ENCODE results near the gene MORF4L2.

Gene MORF4L2

GRCh38 chrX:103686199-103687072, at the start of gene MORF4L2:
TSS of gene MORF4L2 (minus strand) at chrX:103686699. CDS start at chrX:103677027, 9,672 bp downstream.
- peak; percentile 96 for DNase-seq

- DNase-seq, result no peak
Observed at GRCh38 chrX:103734125-103734760, 47.7 kb upstream of the MORF4L2 start.

DNA sequence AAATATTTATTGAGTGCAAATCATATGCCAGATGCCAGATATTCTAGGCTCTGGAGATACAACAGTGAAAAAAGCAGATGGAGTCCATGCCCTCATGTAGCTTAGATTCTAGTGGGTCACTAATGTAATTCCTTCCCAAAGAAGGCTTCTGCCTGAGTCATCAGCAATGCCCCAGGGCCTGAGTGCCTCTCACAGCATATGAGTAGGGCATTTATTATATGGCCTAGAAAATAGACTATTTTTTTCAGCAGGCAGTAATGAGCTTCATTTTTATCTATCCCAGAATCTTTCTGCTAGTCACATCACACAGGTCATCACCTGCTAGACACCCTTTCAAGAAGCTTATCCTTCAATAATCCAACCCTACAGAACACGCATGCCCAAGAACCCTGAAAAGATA, 46.5 kb upstream of the MORF4L2 start:
- no peak for DNase-seq

- DNase-seq, result no peak
Observed at GRCh38 chrX:103730796-103731493, 44.4 kb upstream of the MORF4L2 start.

DNA sequence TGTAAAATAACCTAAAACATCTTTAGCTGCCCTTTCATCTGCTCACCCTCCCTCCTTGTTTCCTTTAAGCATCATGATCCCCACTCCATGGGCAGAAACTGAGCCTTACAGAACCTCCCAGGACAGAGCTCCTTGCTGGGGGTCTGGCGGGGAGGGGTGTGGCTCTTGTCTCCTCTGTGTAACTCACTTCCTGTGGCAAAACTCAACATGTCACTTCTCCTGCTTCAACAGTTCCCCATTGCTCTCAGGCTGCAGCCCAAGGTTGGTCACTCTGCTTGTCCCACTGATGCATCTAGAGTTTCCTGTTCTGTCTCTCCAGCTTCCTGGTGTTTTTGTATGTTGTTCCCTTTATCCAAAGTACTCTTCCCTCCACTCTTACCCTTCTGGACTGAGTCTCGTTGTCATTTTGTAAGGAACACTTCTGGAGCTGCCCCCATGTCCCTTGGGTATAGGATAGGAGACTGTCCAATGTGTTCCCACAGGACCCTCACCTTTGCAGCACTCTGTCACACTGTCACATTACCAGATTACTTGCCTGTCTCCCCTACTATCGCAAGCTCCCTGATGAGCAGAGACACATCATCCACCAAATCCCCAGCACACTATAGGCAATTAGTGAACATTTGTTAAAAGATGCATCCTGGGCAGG, 43.8 kb upstream of the MORF4L2 start:
- DNase-seq, result no peak

DNA sequence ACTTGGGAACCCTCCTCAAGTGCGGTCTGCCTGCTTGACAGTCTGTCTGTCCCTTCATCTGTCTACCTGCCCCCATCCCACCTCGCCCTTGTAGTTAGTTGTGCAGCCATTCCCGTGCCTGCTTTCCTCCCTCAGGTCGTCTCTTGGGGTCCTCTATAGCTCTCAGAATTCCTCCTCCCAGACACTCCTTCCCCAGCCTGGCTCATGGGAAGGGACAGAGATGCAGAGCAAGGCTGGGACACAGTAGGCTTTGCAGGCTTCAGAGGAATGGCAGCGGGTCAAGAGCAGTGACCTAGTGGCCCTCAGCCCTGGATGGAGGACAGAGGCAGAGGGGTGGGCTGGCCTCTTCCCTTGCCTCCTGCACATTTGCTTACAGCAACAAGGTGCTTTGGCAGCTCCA, 42.5 kb upstream of the MORF4L2 start:
- no peak for DNase-seq

- DNase-seq, result no peak
Observed at GRCh38 chrX:103727115-103727514, 40.6 kb upstream of the MORF4L2 start.

GRCh38 chrX:103726477-103726876, 40.0 kb upstream of the MORF4L2 start:
- DNase-seq, result no peak

DNA sequence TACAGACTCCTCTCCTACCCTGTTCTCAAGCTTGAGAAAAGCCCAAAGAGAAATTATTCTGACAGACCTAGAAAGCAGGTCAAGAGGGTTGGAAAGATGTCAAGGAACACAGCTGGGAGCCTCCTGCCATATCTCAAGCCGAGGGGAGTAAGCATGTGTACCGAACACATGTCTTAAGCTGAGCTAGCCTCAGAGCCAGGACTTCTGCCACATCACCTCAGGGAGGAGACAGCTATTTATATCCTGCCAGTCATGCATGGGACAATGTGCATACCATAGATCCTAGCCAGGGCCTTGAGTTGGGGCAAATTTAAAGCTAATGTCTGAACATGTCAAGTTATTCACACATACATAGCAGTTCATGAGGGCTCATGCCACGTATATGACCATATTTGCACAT, 36.0 kb upstream of the MORF4L2 start:
- DNase-seq, result no peak

DNA sequence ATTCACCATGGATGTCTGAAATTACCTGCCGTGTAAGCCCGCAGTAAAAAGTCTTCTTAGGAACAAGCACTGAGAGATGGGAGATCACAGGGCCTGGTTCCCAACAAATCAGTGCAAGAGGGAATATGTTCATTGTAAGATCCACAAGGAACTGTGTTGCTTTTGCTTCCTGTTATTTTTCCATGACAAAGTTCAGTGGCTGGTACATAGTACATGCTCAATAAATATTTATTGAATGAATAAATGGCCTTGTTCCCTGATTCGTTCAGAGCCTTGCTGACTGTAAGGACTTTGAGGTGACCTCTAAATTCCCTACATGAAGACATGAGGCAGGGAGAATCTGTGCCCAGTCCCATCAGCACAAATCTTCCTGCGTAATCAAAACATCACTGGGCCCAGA, 31.6 kb upstream of the MORF4L2 start:
- DNase-seq, result no peak

GRCh38 chrX:103716962-103717361, 30.5 kb upstream of the MORF4L2 start:
- no peak for DNase-seq

GRCh38 chrX:103710609-103711008, 24.1 kb upstream of the MORF4L2 start, which contains the start of gene TMEM31:
TSS of gene TMEM31 (plus strand) at chrX:103710909. CDS start at chrX:103712259, 1,350 bp downstream.
- no peak for DNase-seq

DNA sequence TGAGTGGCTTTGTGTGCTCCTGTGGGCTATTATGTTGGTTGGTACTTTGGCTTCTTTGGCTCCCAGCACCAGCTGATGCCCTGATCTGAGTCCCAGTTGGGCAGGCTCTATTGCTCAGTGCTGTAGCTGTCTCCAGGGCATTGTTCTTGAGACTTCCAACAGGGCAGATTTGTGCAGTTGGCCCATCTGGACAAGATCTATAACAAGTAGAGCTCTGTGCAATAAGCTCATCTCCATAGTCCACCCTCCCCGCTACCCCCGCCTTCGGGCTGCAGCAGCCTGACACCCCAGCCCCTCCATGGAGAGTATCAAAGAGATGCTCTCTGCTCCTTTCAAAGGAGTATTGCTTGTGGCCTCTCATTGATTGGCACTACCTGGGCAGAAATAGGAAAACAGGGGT, 18.4 kb upstream of the MORF4L2 start:
- DNase-seq, result no peak

GRCh38 chrX:103699243-103699642, 12.7 kb upstream of the MORF4L2 start:
- no peak for DNase-seq

DNA sequence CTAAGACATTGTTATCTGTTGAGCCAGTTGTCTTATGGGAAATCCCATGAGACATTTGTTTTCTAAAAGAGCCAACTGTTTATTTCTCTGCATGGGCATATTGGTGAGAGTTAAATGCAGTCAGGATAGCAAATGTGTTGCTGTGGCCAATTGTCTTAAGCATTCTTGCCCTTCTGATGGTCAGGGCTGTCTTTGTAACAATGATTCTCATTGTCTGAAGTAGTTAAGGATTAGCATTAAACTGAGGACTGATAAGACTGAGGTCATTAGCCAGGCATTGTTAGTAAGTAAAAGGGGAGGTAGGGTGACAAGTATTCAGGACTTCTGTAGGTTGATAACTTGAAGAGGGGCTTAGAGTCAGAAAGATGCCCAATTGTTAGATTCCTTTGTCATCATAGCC, 11.2 kb upstream of the MORF4L2 start:
- no peak for DNase-seq

DNA sequence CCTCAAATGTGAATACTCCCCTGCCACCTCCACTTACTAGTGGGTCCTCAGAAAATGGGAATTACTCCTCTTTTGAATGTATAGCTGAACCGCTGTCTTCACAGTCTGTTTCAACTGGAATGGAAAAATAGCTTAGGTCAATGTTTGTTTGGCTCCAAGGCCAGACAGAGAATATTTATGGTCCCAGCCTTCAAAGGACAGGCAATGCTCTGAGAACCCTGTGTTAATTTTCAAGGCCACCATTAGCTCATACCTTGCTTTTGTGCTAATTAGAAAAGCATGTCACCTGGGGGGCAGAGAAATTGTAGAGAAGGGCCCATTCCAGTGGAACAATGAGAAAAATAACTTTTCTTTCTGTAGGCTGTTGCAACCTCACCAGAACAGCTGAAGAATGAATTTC, 4.6 kb upstream of the MORF4L2 start:
- DNase-seq, result no peak

GRCh38 chrX:103688946-103689345, 2.4 kb upstream of the MORF4L2 start:
- DNase-seq, result no peak

- DNase-seq, result peak; percentile 24
Observed at GRCh38 chrX:103687696-103688201, 1.2 kb upstream of the MORF4L2 start.

DNA sequence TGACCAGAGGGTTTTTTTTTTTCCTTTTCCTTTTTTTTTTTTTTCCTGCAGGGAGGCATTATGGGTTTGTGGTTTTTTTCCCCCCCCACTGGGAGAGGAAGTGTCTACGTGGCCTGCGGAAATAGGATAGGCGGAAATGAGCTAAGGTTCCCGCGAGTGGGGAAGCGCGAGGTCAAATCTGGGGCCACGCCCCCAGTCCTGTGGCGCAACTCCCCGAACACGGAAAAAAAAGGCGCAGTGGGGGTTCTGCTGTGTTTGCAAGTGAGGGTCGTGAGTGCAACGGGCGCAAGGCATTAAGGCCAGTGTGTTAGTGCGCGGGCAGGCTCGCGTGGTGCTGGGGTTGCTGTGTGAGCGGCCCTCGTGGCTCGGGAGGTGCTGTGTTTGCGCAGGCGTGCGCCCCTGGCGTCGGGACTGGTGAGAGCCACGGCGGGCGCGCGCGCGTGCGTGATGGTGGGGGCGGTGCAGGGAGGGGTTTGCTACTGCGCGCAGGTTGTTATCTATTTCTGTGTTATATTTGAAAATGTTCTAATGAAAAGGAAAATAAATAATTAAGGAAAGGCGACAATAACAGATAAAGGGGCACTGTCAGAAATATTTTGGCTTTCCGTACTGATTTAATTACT, 685 bp upstream of the MORF4L2 start:
- DNase-seq, result peak; percentile 63

DNA sequence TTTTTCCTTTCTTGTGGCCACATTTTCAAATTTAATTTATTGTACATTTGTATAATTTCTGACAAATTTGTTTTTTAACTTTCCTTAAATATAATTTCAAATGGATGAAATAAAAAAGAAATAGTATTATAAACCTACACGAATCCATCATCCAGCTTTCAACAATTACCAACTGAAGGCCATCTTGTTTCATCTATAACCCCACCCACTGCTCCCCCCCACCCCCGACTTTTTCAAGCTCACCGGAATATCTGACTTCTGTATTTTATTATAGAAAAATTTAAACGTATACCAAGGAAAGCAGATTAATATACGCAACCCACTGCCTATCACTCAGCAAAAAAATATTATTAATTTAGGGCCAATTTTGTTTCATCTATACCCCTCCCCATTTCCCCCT, 1.1 kb downstream of the MORF4L2 start:
- DNase-seq, result no peak

DNA sequence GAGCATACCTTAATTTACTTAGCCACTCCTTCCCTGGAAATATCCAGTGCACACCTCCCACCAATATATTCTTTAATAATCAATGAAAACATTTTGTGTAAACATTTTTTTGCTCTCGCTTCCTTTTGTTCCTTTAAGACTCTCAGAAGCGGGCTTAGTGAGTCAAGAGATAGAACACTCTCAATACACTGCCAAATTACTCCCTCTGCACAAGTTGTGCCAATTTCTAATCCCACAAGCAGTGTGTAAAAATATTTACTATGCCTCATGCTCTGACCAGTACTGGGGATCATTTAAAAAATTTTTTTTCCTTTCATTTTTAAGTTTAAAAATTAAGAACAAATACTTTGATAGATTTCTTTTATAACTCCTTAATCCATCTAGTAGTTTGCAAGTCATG, 5.1 kb downstream of the MORF4L2 start:
- DNase-seq, result no peak

GRCh38 chrX:103678199-103678993, 8.1 kb downstream of the MORF4L2 start:
- DNase-seq, result no peak
